H9 (cell line): Measurements from ENCODE around the gene RPRD1B. TPM values are rescaled to one million over a fixed set of nuclear protein-coding genes. Genes with fewer than 3 reads are reported as not detected.
"Not testable (repeated sequence)": the region's sequence is repeated elsewhere in the genome, so short reads cannot be mapped to it uniquely, and the experiment has no call there.

Experiments used
- DNase-seq: peaks from one replicate; pipeline ENCODE4 v3.0.0-alpha.2; 2017
- H2AFZ ChIP-seq: one replicate; pipeline ENCODE4 v1.6.1; 2013; ENCODE audit warnings: mild to moderate bottlenecking, low read length, control low read depth, moderate library complexity
- H2AK5ac ChIP-seq: 2 replicates; pipeline ENCODE4 v1.6.1; 2013; ENCODE audit warnings: low read length, control low read depth, mixed read lengths; ENCODE audit not compliant: insufficient read length
- H2BK120ac ChIP-seq: one replicate; pipeline ENCODE4 v1.6.1; 2013; ENCODE audit warnings: low read depth, mild to moderate bottlenecking, low read length, control low read depth, inconsistent platforms; ENCODE audit not compliant: poor library complexity, severe bottlenecking
- H2BK12ac ChIP-seq: 2 replicates; pipeline ENCODE4 v1.6.1; 2013; ENCODE audit warnings: low read length, control low read depth, mixed read lengths, low read depth; ENCODE audit not compliant: insufficient read length
- H2BK15ac ChIP-seq: 2 replicates; pipeline ENCODE4 v1.6.1; 2013; ENCODE audit warnings: low read depth, low read length, control low read depth
- H2BK20ac ChIP-seq: one replicate; pipeline ENCODE4 v1.6.1; 2013; ENCODE audit warnings: low read depth, mild to moderate bottlenecking, low read length, control low read depth, inconsistent platforms; ENCODE audit not compliant: poor library complexity, severe bottlenecking
- H2BK5ac ChIP-seq: 2 replicates; pipeline ENCODE4 v1.6.1; 2013; ENCODE audit warnings: low read length, control low read depth, mixed read lengths; ENCODE audit not compliant: insufficient read length
- H3K14ac ChIP-seq: 2 replicates; pipeline ENCODE4 v1.6.1; 2013; ENCODE audit warnings: low read length, control low read depth; ENCODE audit not compliant: insufficient read depth
- H3K18ac ChIP-seq: 2 replicates; pipeline ENCODE4 v1.6.1; 2013; ENCODE audit warnings: low read depth, mild to moderate bottlenecking, mixed read lengths, low read length, control low read depth; ENCODE audit not compliant: insufficient read length
- H3K23ac ChIP-seq: 2 replicates; pipeline ENCODE4 v1.6.1; 2013; ENCODE audit warnings: low read length, control low read depth, mixed read lengths, low read depth; ENCODE audit not compliant: insufficient read length
- H3K23me2 ChIP-seq: 2 replicates; pipeline ENCODE4 v1.6.1; 2013; ENCODE audit warnings: low read depth, mild to moderate bottlenecking, mixed read lengths, low read length, control low read depth; ENCODE audit not compliant: insufficient read length, poor library complexity, severe bottlenecking
- H3K27ac ChIP-seq: 2 replicates; pipeline ENCODE4 v1.5.1; 2013; ENCODE audit warnings: low read length, control low read depth, mixed read lengths, low read depth; ENCODE audit not compliant: insufficient read length
- H3K27me3 ChIP-seq: 2 replicates; pipeline ENCODE4 v1.6.1; 2013; ENCODE audit warnings: low read length, control low read depth, inconsistent platforms; ENCODE audit not compliant: insufficient read depth
- H3K4ac ChIP-seq: 2 replicates; pipeline ENCODE4 v1.6.1; 2013; ENCODE audit warnings: low read depth, mild to moderate bottlenecking, control low read depth, inconsistent platforms, low read length, moderate library complexity
- H3K4me1 ChIP-seq: 2 replicates; pipeline ENCODE4 v1.6.1; 2013; ENCODE audit warnings: low read length, control low read depth, inconsistent platforms; ENCODE audit not compliant: insufficient read depth
- H3K4me2 ChIP-seq: 2 replicates; pipeline ENCODE4 v1.6.1; 2013; ENCODE audit warnings: low read length, control low read depth, mixed read lengths; ENCODE audit not compliant: insufficient read length, insufficient read depth
- H3K56ac ChIP-seq: 2 replicates; pipeline ENCODE4 v1.6.1; 2013; ENCODE audit warnings: low read depth, mild to moderate bottlenecking, mixed read lengths, low read length, control low read depth; ENCODE audit not compliant: insufficient read length
- H3K79me1 ChIP-seq: 2 replicates; pipeline ENCODE4 v1.6.1; 2013; ENCODE audit warnings: low read depth, mild to moderate bottlenecking, moderate library complexity, low read length, control low read depth, inconsistent platforms; ENCODE audit not compliant: insufficient read depth, poor library complexity, severe bottlenecking
- H3K79me2 ChIP-seq: 2 replicates; pipeline ENCODE4 v1.6.1; 2013; ENCODE audit warnings: low read length, control low read depth, inconsistent platforms; ENCODE audit not compliant: insufficient read depth
- H3K9ac ChIP-seq: 2 replicates; pipeline ENCODE4 v1.6.1; 2013; ENCODE audit warnings: low read length, control low read depth, mixed read lengths; ENCODE audit not compliant: insufficient read length; ENCODE audit errors: extremely low read depth
- H3K9me3 ChIP-seq: one replicate; pipeline ENCODE4 v1.6.1; 2013; ENCODE audit warnings: low read depth, low read length, inconsistent platforms; ENCODE audit not compliant: control insufficient read depth
- H3T11ph ChIP-seq: one replicate; pipeline ENCODE4 v1.6.1; 2013; ENCODE audit warnings: mild to moderate bottlenecking, low read length, control low read depth, inconsistent platforms
- H4K20me1 ChIP-seq: one replicate; pipeline ENCODE4 v1.6.1; 2013; ENCODE audit not compliant: control insufficient read depth, insufficient read length, insufficient read depth
- H4K5ac ChIP-seq: 2 replicates; pipeline ENCODE4 v1.6.1; 2013; ENCODE audit warnings: low read depth, mild to moderate bottlenecking, mixed read lengths, low read length, control low read depth; ENCODE audit not compliant: insufficient read length
- H4K8ac ChIP-seq: replicated peaks from 2 replicates; pipeline ENCODE4 v1.6.1; 2013; ENCODE audit warnings: low read length, control low read depth, mixed read lengths, low read depth; ENCODE audit not compliant: insufficient read length
- H4K91ac ChIP-seq: 2 replicates; pipeline ENCODE4 v1.6.1; 2013; ENCODE audit warnings: low read depth, mild to moderate bottlenecking, moderate library complexity, mixed read lengths, low read length, control low read depth; ENCODE audit not compliant: insufficient read length
- H3K27ac Mint-ChIP-seq, 3 experiments: 2 replicates in 2 of 3; 3 replicates in 1 of 3; pipeline ENCODE4 v1.8.0; 2020 to 2021; ENCODE audit warnings: mixed read lengths in 3 of 3, mild to moderate bottlenecking in 1 of 3, moderate library complexity in 1 of 3
- H3K27me3 Mint-ChIP-seq: 2 replicates; pipeline ENCODE4 v1.8.0; 2021; ENCODE audit warnings: low read depth, mild to moderate bottlenecking, moderate library complexity, mixed read lengths
- H3K36me3 Mint-ChIP-seq, 3 experiments: 2 replicates in 2 of 3; 3 replicates in 1 of 3; pipeline ENCODE4 v1.8.0; 2020 to 2021; ENCODE audit warnings: low read depth in 3 of 3, mixed read lengths in 3 of 3; ENCODE audit not compliant: insufficient read depth in 1 of 3
- H3K4me1 Mint-ChIP-seq, 2 experiments: 2 replicates each; pipeline ENCODE4 v1.8.0; 2020; ENCODE audit warnings: mixed read lengths in 2 of 2
- H3K4me3 Mint-ChIP-seq, 2 experiments: 2 replicates in 1 of 2; 3 replicates in 1 of 2; pipeline ENCODE4 v1.8.0; 2020 to 2021; ENCODE audit warnings: mild to moderate bottlenecking in 2 of 2, mixed read lengths in 2 of 2, moderate library complexity in 1 of 2
- H3K9me3 Mint-ChIP-seq, 2 experiments: 2 replicates in 1 of 2; 3 replicates in 1 of 2; pipeline ENCODE4 v1.8.0; 2020; ENCODE audit warnings: mild to moderate bottlenecking in 2 of 2, mixed read lengths in 2 of 2, moderate library complexity in 1 of 2
- WGBS: extraction: QIAGEN DNeasy Blood & Tissue Kit; methylation state at CpG from one replicate; pipeline ENCODE4 v1.1.7; 2013; ENCODE audit warnings: missing lambda C conversion rate, low lambda C conversion rate, mixed read lengths; ENCODE audit not compliant: insufficient read length; ENCODE audit errors: extremely low coverage; 5-methylcytosine and 5-hydroxymethylcytosine counted together
- total RNA-seq: library from RNA; stranded (reverse); gene quantifications from 2 replicates; pipeline ENCODE4 v1.2.1, GENCODE V29; 2021
- TF ChIP-seq, protein P1 (sequence below): fragments of 200-600 bp; sonication (generic); conservative IDR thresholded peaks from 3 replicates; pipeline ENCODE4 v1.8.0; 2021; ENCODE audit warnings: antibody characterized with exemption, mild to moderate bottlenecking

RPRD1B gene
- total RNA-seq, 1 experiment from 2014 or later = 34.3 TPM

GRCh38 chr20:38008233-38008944, 25.2 kb upstream of the RPRD1B start:
- no peak overlapping the region for H2BK120ac ChIP-seq
- H3T11ph ChIP-seq = no peak overlapping the region
- TF ChIP-seq, protein P1, sequence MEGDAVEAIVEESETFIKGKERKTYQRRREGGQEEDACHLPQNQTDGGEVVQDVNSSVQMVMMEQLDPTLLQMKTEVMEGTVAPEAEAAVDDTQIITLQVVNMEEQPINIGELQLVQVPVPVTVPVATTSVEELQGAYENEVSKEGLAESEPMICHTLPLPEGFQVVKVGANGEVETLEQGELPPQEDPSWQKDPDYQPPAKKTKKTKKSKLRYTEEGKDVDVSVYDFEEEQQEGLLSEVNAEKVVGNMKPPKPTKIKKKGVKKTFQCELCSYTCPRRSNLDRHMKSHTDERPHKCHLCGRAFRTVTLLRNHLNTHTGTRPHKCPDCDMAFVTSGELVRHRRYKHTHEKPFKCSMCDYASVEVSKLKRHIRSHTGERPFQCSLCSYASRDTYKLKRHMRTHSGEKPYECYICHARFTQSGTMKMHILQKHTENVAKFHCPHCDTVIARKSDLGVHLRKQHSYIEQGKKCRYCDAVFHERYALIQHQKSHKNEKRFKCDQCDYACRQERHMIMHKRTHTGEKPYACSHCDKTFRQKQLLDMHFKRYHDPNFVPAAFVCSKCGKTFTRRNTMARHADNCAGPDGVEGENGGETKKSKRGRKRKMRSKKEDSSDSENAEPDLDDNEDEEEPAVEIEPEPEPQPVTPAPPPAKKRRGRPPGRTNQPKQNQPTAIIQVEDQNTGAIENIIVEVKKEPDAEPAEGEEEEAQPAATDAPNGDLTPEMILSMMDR = no peak
- no peak overlapping the region for H3K27ac Mint-ChIP-seq
- no peaks in the 10 kb centered on the region for H3K79me2 ChIP-seq
- no peak overlapping the region for H3K56ac ChIP-seq
- no peak overlapping the region for H3K4me2 ChIP-seq
- no peak overlapping the region for H3K4me3 Mint-ChIP-seq
- no CpG with 5 or more reads among the region's 5 CpGs for WGBS
- H3K9me3 ChIP-seq = no peaks in the 10 kb centered on the region
- H4K8ac ChIP-seq = no peak overlapping the region
- H3K23ac ChIP-seq = no peak overlapping the region
- H3K4me1 Mint-ChIP-seq = no peaks in the 10 kb centered on the region; a peak in 1 of 4 replicates
- H3K4me1 ChIP-seq = no peaks in the 10 kb centered on the region
- no peak overlapping the region for H2AFZ ChIP-seq
- H4K5ac ChIP-seq = no peak overlapping the region
- no peaks in the 10 kb centered on the region for H3K27me3 ChIP-seq
- H3K27ac ChIP-seq = no peak overlapping the region
- H3K9ac ChIP-seq = no peak overlapping the region
- H3K4ac ChIP-seq = no peak overlapping the region
- no peaks in the 10 kb centered on the region for H3K9me3 Mint-ChIP-seq
- H3K14ac ChIP-seq = no peak overlapping the region
- H2BK12ac ChIP-seq = no peak overlapping the region
- no peak overlapping the region for H2AK5ac ChIP-seq
- no peaks in the 10 kb centered on the region for H3K23me2 ChIP-seq
- no peak overlapping the region for H2BK5ac ChIP-seq
- no peak overlapping the region for H4K91ac ChIP-seq
- H3K18ac ChIP-seq = no peak overlapping the region
- DNase-seq = no peak
- H2BK20ac ChIP-seq = no peak overlapping the region
- H3K36me3 Mint-ChIP-seq = peaks cover 16 to 38% (median 32%) of the 10 kb centered on the region in 3 experiments; a peak in 6 of 7 replicates
- peaks cover 3% of the 10 kb centered on the region for H3K79me1 ChIP-seq
- H4K20me1 ChIP-seq = no peaks in the 10 kb centered on the region
- no peak overlapping the region for H2BK15ac ChIP-seq
- H3K27me3 Mint-ChIP-seq = no peaks in the 10 kb centered on the region

DNA sequence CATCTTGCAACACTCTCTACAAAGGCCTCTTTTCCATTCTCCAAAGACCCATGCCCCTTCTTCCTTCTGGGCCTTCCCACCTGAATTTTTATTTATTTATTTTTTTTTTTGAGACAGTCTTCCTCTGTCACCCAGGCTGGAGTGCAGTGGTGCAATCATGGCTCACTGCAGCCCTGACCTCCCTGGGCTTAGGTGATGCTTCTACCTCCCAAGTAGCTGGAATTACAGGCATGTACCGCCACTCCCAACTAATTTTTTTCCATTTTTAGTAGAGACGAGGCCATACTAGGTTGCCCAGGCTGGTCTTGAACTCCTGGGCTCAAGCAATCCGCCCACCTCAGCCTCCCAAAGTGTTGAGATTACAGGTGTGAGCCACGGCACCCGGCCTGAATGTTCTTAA, 24.1 kb upstream of the RPRD1B start:
- not testable (repeated sequence) for H4K8ac ChIP-seq, H3K27ac ChIP-seq, H3K27me3 ChIP-seq, H3K79me2 ChIP-seq, H4K91ac ChIP-seq, H2BK15ac ChIP-seq, H3K27me3 Mint-ChIP-seq, H2BK120ac ChIP-seq, H3K9ac ChIP-seq, H4K20me1 ChIP-seq, H3T11ph ChIP-seq, H3K14ac ChIP-seq, H2BK12ac ChIP-seq, H3K79me1 ChIP-seq, H3K4ac ChIP-seq, H3K56ac ChIP-seq, H3K23ac ChIP-seq, H3K4me1 Mint-ChIP-seq, H2AFZ ChIP-seq, H3K9me3 ChIP-seq, H3K23me2 ChIP-seq, H3K4me1 ChIP-seq, H4K5ac ChIP-seq, H3K9me3 Mint-ChIP-seq, H2BK5ac ChIP-seq, H2BK20ac ChIP-seq, H3K4me2 ChIP-seq, H2AK5ac ChIP-seq, H3K18ac ChIP-seq, H3K4me3 Mint-ChIP-seq, DNase-seq
- H3K36me3 Mint-ChIP-seq = peaks cover 21 to 41% (median 35%) of the 10 kb centered on the region in 3 experiments; a peak in 6 of 7 replicates
- 0 out of 7 replicates have a peak overlapping the region, but pooled peaks of 1 of the 3 experiments have one; percentile 3 for H3K27ac Mint-ChIP-seq
- no CpG with 5 or more reads among the region's 5 CpGs for WGBS
